AG08396 (cell line): ENCODE measurements around the gene ABCA7.

Experiments used
- DNase-seq: peaks from one replicate; pipeline ENCODE4 v3.0.0; 2012; ENCODE audit warnings: low spot score, mixed read lengths

Gene ABCA7

GRCh38 chr19:1004204-1004802 lies 35.6 kb upstream of the ABCA7 start:
- DNase-seq = no peak

- no peak for DNase-seq
Measured at GRCh38 chr19:1004803-1005664, 34.9 kb upstream of the ABCA7 start.

GRCh38 chr19:1006711-1007398 lies 33.1 kb upstream of the ABCA7 start:
- no peak for DNase-seq

- no peak for DNase-seq
Measured at GRCh38 chr19:1007399-1008251, 32.3 kb upstream of the ABCA7 start.

- no peak for DNase-seq
Measured at GRCh38 chr19:1008268-1009040, 31.5 kb upstream of the ABCA7 start.

GRCh38 chr19:1009041-1009980 lies 30.6 kb upstream of the ABCA7 start:
- peak; percentile 96 for DNase-seq

GRCh38 chr19:1009981-1010538 lies 29.8 kb upstream of the ABCA7 start:
- DNase-seq = no peak

GRCh38 chr19:1010586-1011510 lies 29.1 kb upstream of the ABCA7 start:
- no peak for DNase-seq

GRCh38 chr19:1011831-1012333 lies 28.0 kb upstream of the ABCA7 start:
- no peak for DNase-seq

- DNase-seq = no peak
Measured at GRCh38 chr19:1012334-1012733, 27.6 kb upstream of the ABCA7 start.

- no peak for DNase-seq
Measured at GRCh38 chr19:1013218-1013617, 26.7 kb upstream of the ABCA7 start.

- no peak for DNase-seq
Measured at GRCh38 chr19:1014161-1015060, 25.5 kb upstream of the ABCA7 start.

- no peak for DNase-seq
Measured at GRCh38 chr19:1015061-1015781, 24.7 kb upstream of the ABCA7 start.

- no peak for DNase-seq
Measured at GRCh38 chr19:1015782-1016646, 23.9 kb upstream of the ABCA7 start.

- no peak for DNase-seq
Measured at GRCh38 chr19:1016647-1017114, 23.2 kb upstream of the ABCA7 start.
